ENCODE measurements around the gene ZNF672. TPM values are rescaled to one million over a fixed set of nuclear protein-coding genes. Genes with fewer than 3 reads are reported as not detected.

The ZNF672 gene
- total and polyA plus RNA-seq, 2 of the 13 experiments (the other 11 are each of a cell fraction or from before 2014, with no cell fraction given), result 17.2 to 22.9 TPM

DNA sequence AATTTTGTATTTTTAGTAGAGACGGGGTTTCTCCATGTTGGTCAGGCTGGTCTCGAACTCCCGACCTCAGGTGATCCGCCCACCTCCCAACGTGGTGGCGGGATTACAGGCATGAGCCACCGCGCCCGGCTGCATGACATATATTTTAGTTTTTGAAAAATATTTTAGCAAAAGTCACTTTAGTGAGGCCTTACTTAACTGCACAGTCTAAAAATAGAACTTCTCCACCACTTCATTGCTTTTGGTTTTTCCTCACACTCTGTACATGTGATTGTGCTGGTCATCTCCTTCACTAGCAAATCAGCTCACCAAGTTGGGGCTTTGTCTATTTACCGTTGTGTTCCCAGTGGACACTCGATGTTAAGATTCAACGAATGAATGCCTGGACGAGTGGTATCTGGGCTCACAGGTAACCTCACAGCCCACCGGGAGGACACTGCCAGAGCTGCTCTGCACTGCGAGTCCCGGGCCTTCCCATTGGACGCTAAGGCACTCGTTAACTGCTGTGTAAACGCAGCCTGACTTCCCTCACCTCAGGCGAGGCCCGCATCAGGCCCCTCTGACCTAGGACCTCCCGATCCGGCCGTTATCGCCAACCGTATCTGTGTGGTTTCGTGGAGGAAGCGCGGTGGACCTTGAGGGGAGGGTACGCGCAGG lies 34.9 kb downstream of the ZNF672 start (continued):
- no peak for TF ChIP-seq ZNF788 (CRISPR knock-in tag; IDR thresholded peaks at IDR 0.05; ENCODE audit: borderline replicate concordance)
- TF ChIP-seq ZNF253 (CRISPR knock-in tag; IDR thresholded peaks at IDR 0.05; ENCODE audit: borderline replicate concordance), result no peak
- TF ChIP-seq EP300 (IDR thresholded peaks at IDR 0.05; ENCODE audit: low read depth in 2 of 2, low read length in 2 of 2), result no peak
- no peak for TF ChIP-seq EP300 (CRISPR knock-in tag; IDR thresholded peaks at IDR 0.05; ENCODE audit: borderline replicate concordance)
- TF ChIP-seq CCDC6 (CRISPR knock-in tag; IDR thresholded peaks at IDR 0.05), result no peak
- no peak; the same call in 1 of the 2 replicates for TF ChIP-seq ZNF589 (CRISPR knock-in tag; conservative IDR thresholded peaks at IDR 0.05)
- TF ChIP-seq, protein P1, sequence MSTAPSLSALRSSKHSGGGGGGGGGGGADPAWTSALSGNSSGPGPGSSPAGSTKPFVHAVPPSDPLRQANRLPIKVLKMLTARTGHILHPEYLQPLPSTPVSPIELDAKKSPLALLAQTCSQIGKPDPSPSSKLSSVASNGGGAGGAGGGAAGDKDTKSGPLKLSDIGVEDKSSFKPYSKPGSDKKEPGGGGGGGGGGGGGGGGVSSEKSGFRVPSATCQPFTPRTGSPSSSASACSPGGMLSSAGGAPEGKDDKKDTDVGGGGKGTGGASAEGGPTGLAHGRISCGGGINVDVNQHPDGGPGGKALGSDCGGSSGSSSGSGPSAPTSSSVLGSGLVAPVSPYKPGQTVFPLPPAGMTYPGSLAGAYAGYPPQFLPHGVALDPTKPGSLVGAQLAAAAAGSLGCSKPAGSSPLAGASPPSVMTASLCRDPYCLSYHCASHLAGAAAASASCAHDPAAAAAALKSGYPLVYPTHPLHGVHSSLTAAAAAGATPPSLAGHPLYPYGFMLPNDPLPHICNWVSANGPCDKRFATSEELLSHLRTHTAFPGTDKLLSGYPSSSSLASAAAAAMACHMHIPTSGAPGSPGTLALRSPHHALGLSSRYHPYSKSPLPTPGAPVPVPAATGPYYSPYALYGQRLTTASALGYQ (CRISPR knock-in tag; IDR thresholded peaks at IDR 0.05), result 0 out of 2 replicates have a peak, but pooled peaks have one; percentile 8
- TF ChIP-seq, protein P2, sequence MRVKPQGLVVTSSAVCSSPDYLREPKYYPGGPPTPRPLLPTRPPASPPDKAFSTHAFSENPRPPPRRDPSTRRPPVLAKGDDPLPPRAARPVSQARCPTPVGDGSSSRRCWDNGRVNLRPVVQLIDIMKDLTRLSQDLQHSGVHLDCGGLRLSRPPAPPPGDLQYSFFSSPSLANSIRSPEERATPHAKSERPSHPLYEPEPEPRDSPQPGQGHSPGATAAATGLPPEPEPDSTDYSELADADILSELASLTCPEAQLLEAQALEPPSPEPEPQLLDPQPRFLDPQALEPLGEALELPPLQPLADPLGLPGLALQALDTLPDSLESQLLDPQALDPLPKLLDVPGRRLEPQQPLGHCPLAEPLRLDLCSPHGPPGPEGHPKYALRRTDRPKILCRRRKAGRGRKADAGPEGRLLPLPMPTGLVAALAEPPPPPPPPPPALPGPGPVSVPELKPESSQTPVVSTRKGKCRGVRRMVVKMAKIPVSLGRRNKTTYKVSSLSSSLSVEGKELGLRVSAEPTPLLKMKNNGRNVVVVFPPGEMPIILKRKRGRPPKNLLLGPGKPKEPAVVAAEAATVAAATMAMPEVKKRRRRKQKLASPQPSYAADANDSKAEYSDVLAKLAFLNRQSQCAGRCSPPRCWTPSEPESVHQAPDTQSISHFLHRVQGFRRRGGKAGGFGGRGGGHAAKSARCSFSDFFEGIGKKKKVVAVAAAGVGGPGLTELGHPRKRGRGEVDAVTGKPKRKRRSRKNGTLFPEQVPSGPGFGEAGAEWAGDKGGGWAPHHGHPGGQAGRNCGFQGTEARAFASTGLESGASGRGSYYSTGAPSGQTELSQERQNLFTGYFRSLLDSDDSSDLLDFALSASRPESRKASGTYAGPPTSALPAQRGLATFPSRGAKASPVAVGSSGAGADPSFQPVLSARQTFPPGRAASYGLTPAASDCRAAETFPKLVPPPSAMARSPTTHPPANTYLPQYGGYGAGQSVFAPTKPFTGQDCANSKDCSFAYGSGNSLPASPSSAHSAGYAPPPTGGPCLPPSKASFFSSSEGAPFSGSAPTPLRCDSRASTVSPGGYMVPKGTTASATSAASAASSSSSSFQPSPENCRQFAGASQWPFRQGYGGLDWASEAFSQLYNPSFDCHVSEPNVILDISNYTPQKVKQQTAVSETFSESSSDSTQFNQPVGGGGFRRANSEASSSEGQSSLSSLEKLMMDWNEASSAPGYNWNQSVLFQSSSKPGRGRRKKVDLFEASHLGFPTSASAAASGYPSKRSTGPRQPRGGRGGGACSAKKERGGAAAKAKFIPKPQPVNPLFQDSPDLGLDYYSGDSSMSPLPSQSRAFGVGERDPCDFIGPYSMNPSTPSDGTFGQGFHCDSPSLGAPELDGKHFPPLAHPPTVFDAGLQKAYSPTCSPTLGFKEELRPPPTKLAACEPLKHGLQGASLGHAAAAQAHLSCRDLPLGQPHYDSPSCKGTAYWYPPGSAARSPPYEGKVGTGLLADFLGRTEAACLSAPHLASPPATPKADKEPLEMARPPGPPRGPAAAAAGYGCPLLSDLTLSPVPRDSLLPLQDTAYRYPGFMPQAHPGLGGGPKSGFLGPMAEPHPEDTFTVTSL (CRISPR knock-in tag; IDR thresholded peaks at IDR 0.05; ENCODE audit: borderline replicate concordance), result peak; percentile 25; the same call in 1 of the 2 replicates
- no peak for TF ChIP-seq NPAS2 (CRISPR knock-in tag; IDR thresholded peaks at IDR 0.05; ENCODE audit: borderline replicate concordance)
- no peak for TF ChIP-seq ZNF563 (CRISPR knock-in tag; IDR thresholded peaks at IDR 0.05)
- no peak for TF ChIP-seq YY1 (IDR thresholded peaks at IDR 0.05; ENCODE audit: insufficient read depth, insufficient replicate concordance, low read depth, low read length)
- TF ChIP-seq, protein P3, sequence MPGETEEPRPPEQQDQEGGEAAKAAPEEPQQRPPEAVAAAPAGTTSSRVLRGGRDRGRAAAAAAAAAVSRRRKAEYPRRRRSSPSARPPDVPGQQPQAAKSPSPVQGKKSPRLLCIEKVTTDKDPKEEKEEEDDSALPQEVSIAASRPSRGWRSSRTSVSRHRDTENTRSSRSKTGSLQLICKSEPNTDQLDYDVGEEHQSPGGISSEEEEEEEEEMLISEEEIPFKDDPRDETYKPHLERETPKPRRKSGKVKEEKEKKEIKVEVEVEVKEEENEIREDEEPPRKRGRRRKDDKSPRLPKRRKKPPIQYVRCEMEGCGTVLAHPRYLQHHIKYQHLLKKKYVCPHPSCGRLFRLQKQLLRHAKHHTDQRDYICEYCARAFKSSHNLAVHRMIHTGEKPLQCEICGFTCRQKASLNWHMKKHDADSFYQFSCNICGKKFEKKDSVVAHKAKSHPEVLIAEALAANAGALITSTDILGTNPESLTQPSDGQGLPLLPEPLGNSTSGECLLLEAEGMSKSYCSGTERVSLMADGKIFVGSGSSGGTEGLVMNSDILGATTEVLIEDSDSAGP (CRISPR knock-in tag; IDR thresholded peaks at IDR 0.05; ENCODE audit: borderline replicate concordance), result no peak
- TF ChIP-seq ZNF749 (CRISPR knock-in tag; IDR thresholded peaks at IDR 0.05; ENCODE audit: borderline replicate concordance), result no peak
- TF ChIP-seq ZNF570 (CRISPR knock-in tag; IDR thresholded peaks at IDR 0.05; ENCODE audit: borderline replicate concordance), result no peak
- no peak for TF ChIP-seq BRCA1 (CRISPR knock-in tag; IDR thresholded peaks at IDR 0.05)
- TF ChIP-seq, protein P4, sequence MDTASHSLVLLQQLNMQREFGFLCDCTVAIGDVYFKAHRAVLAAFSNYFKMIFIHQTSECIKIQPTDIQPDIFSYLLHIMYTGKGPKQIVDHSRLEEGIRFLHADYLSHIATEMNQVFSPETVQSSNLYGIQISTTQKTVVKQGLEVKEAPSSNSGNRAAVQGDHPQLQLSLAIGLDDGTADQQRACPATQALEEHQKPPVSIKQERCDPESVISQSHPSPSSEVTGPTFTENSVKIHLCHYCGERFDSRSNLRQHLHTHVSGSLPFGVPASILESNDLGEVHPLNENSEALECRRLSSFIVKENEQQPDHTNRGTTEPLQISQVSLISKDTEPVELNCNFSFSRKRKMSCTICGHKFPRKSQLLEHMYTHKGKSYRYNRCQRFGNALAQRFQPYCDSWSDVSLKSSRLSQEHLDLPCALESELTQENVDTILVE (CRISPR knock-in tag; IDR thresholded peaks at IDR 0.05), result no peak
- TF ChIP-seq ZNF10 (CRISPR knock-in tag; IDR thresholded peaks at IDR 0.05; ENCODE audit: borderline replicate concordance, low read depth), result no peak

Measured in HepG2 (cell line).